GM15510 (cell line): ENCODE results near the gene PPIB.

Experiments used
- POLR2A ChIP-seq: IDR thresholded peaks from 3 replicates; pipeline ENCODE4 v1.6.1; 2011; ENCODE audit warnings: borderline replicate concordance; ENCODE audit not compliant: insufficient read length; ENCODE audit errors: extremely low read depth

PPIB gene

DNA sequence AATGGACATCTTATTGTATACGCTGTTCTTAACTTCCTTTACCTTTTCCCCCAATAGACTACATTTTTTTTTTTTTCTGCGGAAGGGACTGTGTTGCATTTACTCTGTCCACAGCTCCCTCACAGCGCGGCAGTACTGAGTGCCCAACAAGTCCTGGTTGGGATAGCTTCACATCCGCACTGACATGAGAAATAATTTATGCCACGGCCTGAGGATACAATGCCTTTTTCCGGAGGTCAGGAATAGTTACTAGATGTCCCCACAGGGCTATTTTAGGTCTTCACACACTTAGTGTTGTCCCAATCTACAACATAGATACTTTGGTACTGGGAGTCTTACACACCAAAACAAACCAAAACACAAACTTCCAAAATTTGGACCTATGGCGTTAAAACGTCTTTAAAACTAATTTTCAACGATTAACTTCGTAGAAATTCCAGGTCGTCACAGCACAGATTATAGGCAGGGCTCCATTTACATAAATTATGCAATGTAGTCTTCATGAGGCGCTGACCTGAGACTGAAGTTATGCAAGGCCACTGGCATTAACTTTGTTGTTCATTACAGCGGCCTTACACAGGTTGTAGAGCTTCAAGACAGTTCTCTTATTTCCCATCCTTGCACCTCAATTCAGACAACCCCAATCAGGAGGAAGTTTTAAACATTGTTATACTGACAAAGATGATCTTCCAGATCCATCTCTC is 989 bp upstream of the PPIB start:
- no peak for TF ChIP-seq POLR2A

DNA sequence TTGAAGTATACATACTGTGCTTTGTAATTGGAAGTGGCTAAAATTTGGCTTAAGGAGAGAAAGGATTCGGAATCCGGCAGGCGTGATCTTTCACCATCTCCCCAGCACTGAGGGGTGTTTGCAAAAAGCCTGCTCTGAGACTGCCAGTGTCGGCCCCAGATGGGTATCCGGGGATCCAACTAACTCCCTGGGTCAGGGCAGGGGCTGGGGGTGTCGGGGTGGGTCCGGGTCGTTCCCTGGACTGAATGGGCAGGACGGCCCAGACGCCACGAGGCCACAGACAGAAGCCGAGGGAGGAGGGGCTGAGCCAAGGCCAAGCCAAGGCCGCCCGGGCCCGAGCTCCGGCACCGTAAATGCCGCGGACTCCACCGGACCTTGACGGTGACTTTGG is 349 bp downstream of the PPIB start:
- no peak for TF ChIP-seq POLR2A

DNA sequence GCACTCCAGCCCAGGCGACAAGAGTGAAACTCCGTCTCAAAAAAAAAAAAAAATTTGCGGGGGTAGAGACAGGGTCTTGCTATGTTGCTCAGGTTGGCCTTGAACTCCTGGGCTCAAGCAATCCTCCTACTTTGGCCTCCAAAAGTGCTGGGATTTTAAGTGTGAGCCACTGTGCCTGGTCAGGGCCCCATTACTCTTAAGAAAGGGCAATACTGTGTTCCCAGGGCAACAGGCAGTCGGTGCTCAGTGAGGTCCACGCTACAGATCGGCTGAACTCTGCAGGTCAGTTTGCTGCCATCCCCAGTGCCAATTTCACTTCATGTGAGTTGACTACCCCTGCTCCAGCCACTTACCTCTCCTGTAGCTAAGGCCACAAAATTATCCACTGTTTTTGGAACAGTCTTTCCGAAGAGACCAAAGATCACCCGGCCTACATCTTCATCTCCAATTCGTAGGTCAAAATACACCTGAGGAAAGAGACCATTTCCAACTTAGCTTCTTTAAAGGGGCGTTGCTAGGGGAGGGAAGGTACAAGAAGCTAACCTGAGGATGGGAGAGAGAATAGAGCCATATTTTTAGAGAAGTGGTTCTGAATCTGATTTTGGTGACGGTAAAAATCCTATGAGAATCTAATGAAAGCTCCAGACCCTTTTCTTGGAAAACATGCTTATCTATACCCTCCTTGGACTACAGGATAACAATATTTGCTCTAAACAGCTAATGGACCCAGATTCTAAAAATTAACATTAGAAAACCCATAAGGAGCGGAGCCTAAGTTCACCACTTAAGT is 939 bp downstream of the PPIB start:
- TF ChIP-seq POLR2A = no peak

GRCh38 chr15:64158363-64159134 is 4.3 kb downstream of the PPIB start:
- no peak for TF ChIP-seq POLR2A

- TF ChIP-seq POLR2A = no peak
Observed at GRCh38 chr15:64157599-64158125, 5.2 kb downstream of the PPIB start.

- TF ChIP-seq POLR2A = no peak
Observed at GRCh38 chr15:64156652-64157331, 6.0 kb downstream of the PPIB start.

GRCh38 chr15:64155802-64156651 is 6.8 kb downstream of the PPIB start:
- no peak for TF ChIP-seq POLR2A

DNA sequence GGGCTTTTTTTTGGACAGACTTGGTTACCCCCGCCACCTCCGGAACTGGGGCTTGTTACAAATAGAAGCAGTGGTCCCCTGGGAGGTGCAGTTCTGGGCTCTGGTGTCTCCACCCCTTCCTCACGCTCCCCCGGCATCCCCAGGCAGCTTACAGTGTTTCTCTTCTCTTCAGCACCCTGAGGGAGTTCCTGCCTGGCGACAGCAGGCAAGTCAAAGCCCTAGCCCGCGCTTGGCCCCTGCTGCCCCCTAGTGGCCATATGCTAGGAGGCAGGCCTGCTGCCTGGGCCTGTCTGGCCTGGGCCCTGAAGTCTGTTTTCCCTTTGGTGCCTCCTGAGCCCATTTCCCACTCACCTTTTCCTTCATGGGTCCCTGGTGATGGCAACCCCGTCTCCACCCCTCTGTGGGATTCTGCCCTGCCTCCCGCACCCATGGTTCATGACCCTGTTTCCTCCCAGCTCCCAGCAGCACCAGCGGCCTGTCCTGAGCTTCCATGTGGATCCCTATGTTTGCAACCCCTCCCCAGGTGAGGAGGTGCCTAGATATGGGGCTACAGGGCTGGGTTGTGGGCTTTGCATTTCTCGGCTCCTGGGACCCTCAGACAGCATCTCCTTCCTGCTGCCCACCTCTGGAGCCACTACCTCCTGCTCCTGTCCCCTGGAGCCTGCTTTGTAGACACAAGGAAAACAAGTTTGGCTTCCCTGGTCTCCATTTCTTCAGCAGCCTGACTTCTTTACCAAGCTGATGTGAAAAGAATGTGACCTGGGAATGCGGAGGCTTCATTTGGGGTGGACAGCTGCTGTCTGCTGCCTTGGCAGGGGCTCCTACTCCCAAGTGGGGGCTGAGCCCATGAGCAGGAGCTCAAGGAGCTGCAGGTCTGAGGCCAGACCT is 9.1 kb downstream of the PPIB start:
- peak; percentile 43 for TF ChIP-seq POLR2A

DNA sequence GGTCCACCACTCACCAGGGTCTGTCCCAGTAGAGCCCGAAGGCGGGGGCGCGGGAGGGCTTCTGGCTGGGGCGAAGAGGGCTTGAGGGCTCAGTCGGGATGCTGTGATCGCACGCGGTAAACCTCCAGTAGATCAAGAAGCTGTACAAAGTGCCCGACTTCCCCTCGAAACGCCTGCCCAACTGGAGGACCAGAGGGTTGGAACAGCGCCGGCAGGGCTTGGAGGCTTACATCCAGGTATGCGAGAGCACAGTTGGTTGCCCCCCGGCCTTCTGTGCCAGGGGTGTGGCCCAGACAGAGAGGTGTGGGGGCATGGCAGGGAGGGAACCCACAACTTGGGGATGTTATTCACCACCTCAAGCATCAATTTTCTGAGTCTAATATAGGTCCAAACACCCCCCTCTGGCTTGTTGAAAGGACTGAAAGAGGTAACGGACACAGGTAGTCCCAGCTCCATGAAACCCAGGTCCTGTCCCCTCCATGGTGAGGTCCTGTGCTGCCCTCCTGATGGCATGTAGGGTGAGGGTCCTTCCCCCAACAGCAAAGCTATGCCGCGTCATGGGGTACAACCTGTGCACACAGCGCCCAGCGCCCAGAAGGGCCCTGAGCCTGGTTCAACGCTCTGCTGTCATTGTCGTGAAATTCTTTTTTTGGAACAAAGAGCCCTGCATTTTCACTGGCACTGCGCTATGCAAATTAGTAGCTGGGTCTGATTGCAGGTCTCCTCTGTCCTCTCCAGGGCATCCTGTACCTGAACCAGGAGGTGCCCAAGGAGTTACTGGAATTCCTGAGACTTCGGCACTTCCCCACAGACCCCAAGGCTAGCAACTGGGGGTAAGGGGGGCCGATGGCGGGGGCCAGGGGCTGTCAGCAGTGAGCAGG is 10.1 kb downstream of the PPIB start:
- peak; percentile 22 for TF ChIP-seq POLR2A

DNA sequence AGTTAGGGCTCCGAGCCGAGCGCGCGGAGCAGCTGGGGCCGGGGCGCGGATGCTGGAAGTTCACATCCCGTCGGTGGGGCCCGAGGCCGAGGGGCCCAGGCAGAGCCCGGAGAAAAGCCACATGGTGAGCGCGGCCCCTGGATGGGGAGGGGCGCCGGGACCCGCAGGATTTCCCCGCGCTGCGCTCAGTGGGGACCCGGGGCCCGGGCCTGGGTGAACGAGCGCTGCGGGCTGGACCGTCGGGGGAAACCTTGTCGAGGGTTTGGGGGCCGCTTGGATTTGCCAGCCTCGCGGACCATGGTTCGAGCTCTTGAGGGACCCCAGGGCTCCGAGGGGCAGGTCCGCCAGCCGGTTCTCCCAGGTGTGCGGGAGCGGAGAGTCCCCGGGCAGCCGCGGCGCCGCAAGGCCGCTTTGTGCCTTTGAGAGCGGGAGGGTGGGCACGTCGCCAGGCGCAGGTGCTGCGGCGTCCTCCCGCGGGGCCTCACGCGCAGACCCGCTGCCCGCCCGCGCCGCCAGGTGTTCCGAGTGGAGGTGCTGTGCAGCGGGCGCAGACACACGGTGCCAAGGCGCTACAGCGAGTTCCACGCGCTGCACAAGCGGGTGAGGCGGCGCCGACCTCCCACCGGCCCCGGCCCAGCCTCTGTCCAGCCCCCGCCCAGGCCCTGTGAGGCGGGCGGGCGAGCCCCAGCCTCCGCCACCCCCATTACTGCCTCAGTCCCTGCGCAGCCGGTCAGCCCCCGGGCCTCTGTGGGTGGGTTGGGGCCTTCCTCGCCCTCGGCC is 10.9 kb downstream of the PPIB start, which contains the start of gene SNX22:
TSS of gene SNX22 (plus strand) at position 5 of the 780 bp plus-strand sequence. CDS start at position 50, 45 bp downstream.
- TF ChIP-seq POLR2A = peak; percentile 77
